ENCODE results near the gene HDGFL3. TPM values are rescaled to one million over a fixed set of nuclear protein-coding genes. Genes with fewer than 3 reads are reported as not detected.

Gene HDGFL3
- total RNA-seq, 2 donors from 2014 or later, result 123 TPM

DNA sequence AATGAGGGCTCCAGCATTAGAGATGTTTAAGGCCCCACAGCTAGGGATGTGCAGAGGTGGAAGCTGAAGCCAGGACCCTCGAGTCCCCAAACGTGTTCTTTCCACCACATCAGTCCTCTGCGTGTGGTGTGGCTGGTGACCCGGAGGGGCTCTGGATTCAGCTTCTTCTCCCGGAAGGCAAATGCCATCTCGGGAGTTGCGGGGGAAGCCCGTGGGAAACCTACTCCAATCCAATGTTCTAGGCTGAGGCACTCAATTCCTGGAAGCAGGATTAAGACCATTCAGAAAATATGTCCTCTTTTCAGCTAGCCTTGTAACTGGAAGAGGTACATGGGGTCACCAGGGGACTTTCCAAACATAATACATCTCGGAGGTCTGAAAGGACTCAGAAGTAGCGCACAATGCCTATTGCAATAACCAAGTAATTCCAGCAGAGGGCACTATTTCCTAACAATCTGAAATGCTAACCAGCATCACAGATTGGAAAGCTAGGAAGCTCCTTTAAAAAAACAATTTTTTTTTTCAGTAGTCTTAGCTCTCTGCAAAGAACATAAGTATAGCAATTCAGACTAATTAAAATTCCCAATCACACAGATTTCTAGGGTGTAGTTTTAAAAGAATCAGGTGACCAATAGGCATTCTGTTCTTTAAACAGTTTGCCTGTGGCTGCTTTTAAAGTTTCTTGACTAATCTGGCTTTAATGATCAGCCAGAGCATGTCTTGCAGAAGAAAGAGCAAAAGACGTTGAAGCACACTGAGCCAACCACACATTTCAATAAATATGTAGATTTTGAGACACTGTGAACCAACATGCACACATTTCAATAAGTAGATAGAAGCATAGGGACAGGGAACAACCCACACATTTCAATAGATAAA, 40.8 kb upstream of the HDGFL3 start:
- Mint-ChIP-seq H3K27me3 (ENCODE audit: insufficient read depth) (peaks cover 36% of the 10 kb centered on the region), H3K9me3 (no peaks in the 10 kb centered on the region), H3K4me3 (no peak overlapping the region), H3K27ac (no peak overlapping the region), H3K4me1 (no peaks in the 10 kb centered on the region), H3K36me3 (ENCODE audit: low read depth) (no peaks in the 10 kb centered on the region)
- Histone ChIP-seq H3K27ac (ENCODE audit: low read depth, low read length) (no peak overlapping the region), H3K9me3 (ENCODE audit: control insufficient read depth, low read length) (no peaks in the 10 kb centered on the region), H3K4me3 (ENCODE audit: low read length) (no peak overlapping the region), H3K27me3 (ENCODE audit: control insufficient read depth, insufficient read depth, low read length, poor library complexity, severe bottlenecking) (peaks cover 19% of the 10 kb centered on the region), H3K4me1 (ENCODE audit: control insufficient read depth, insufficient read depth, low read length) (no peaks in the 10 kb centered on the region), H3K36me3 (ENCODE audit: control insufficient read depth, insufficient read depth, low read length) (no peaks in the 10 kb centered on the region), H3K9ac (ENCODE audit: extremely low read depth, low read length, poor library complexity, severe bottlenecking) (no peak overlapping the region)
- WGBS, 2 experiments (ENCODE audit: insufficient coverage in 1 of 2, insufficient read length in 1 of 2), result 54 to 61% methylated on average over 8 to 11 of the region's 11 CpGs
- TF ChIP-seq, protein P1, sequence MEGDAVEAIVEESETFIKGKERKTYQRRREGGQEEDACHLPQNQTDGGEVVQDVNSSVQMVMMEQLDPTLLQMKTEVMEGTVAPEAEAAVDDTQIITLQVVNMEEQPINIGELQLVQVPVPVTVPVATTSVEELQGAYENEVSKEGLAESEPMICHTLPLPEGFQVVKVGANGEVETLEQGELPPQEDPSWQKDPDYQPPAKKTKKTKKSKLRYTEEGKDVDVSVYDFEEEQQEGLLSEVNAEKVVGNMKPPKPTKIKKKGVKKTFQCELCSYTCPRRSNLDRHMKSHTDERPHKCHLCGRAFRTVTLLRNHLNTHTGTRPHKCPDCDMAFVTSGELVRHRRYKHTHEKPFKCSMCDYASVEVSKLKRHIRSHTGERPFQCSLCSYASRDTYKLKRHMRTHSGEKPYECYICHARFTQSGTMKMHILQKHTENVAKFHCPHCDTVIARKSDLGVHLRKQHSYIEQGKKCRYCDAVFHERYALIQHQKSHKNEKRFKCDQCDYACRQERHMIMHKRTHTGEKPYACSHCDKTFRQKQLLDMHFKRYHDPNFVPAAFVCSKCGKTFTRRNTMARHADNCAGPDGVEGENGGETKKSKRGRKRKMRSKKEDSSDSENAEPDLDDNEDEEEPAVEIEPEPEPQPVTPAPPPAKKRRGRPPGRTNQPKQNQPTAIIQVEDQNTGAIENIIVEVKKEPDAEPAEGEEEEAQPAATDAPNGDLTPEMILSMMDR (conservative IDR thresholded peaks at IDR 0.05), result peak; percentile 97
- peak; percentile 70 for DNase-seq

DNA sequence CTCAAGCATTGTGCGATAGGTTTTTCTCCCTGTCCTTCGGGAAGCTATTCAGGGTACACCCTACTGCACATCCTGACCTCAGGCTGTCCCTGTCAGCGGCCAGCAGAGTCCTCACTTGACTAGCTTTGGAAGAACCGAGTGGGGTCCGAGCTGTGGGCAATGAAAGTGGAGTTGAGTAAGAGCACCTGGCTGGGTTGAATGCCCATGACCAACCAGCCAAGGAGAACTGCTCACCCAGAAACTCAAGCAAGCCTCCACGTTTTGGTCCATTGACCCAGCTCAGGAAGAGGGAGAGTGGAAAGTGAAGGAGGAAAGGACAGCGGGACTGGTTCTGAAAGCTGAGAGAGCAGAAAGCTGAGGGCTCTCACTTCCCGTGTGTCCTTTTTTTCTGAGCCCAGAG, 36.0 kb upstream of the HDGFL3 start:
- TF ChIP-seq, protein P1 (conservative IDR thresholded peaks at IDR 0.05), result no peak
- Histone ChIP-seq H3K9ac (ENCODE audit: extremely low read depth, low read length, poor library complexity, severe bottlenecking) (no peak overlapping the region), H3K4me3 (ENCODE audit: low read length) (no peak overlapping the region), H3K9me3 (ENCODE audit: control insufficient read depth, low read length) (no peaks in the 10 kb centered on the region), H3K36me3 (ENCODE audit: control insufficient read depth, insufficient read depth, low read length) (no peaks in the 10 kb centered on the region), H3K27me3 (ENCODE audit: control insufficient read depth, insufficient read depth, low read length, poor library complexity, severe bottlenecking) (peaks cover 19% of the 10 kb centered on the region), H3K4me1 (ENCODE audit: control insufficient read depth, insufficient read depth, low read length) (no peaks in the 10 kb centered on the region), H3K27ac (ENCODE audit: low read depth, low read length) (no peak overlapping the region)
- peaks cover 17% of the 10 kb centered on the region for H3K9me3 Mint-ChIP-seq
- H3K4me1 Mint-ChIP-seq, result no peaks in the 10 kb centered on the region
- 83 to 84% methylated on average over 6 to 8 of the region's 8 CpGs for WGBS, 2 experiments (ENCODE audit: insufficient coverage in 1 of 2, insufficient read length in 1 of 2)
- no peaks in the 10 kb centered on the region for H3K36me3 Mint-ChIP-seq (ENCODE audit: low read depth)
- H3K27me3 Mint-ChIP-seq (ENCODE audit: insufficient read depth), result peaks cover 45% of the 10 kb centered on the region
- H3K4me3 Mint-ChIP-seq, result no peak overlapping the region
- H3K27ac Mint-ChIP-seq, result no peak overlapping the region
- no peak for DNase-seq

DNA sequence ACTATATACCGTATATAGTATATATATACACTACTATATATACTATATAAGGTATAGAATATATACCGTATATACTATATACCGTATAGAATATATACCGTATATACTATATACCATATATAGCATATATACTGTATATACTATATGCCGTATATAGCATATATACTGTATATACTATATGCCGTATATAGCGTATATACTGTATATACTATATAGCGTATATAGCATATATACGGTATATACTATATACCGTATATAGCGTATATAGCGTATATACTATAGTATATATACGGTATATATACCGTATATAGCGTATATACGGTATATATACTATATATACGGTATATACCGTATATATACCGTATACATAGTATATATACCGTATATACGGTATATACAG, 22.6 kb upstream of the HDGFL3 start:
- TF ChIP-seq, protein P1 (conservative IDR thresholded peaks at IDR 0.05), result no peak
- H3K27ac Mint-ChIP-seq, result no peak overlapping the region
- no peak for DNase-seq

More for the DNA sequence above, 22.6 kb upstream of the HDGFL3 start:
- H3K27me3 ChIP-seq (ENCODE audit: control insufficient read depth, insufficient read depth, low read length, poor library complexity, severe bottlenecking), result no peaks in the 10 kb centered on the region
- no peaks in the 10 kb centered on the region for H3K9me3 ChIP-seq (ENCODE audit: control insufficient read depth, low read length)
- no peak overlapping the region for H3K27ac ChIP-seq (ENCODE audit: low read depth, low read length)
- no peak overlapping the region for H3K4me3 Mint-ChIP-seq
- no peaks in the 10 kb centered on the region for H3K4me1 ChIP-seq (ENCODE audit: control insufficient read depth, insufficient read depth, low read length)
- no peaks in the 10 kb centered on the region for H3K36me3 ChIP-seq (ENCODE audit: control insufficient read depth, insufficient read depth, low read length)
- no peaks in the 10 kb centered on the region for H3K4me1 Mint-ChIP-seq
- no peaks in the 10 kb centered on the region for H3K36me3 Mint-ChIP-seq (ENCODE audit: low read depth)
- no peak overlapping the region for H3K9ac ChIP-seq (ENCODE audit: extremely low read depth, low read length, poor library complexity, severe bottlenecking)
- peaks cover 7% of the 10 kb centered on the region for H3K27me3 Mint-ChIP-seq (ENCODE audit: insufficient read depth)
- no CpG with 5 or more reads among the region's 21 CpGs for WGBS, 2 experiments (ENCODE audit: insufficient coverage in 1 of 2, insufficient read length in 1 of 2)
- peaks cover 7% of the 10 kb centered on the region for H3K9me3 Mint-ChIP-seq
- no peak overlapping the region for H3K4me3 ChIP-seq (ENCODE audit: low read length)

Data from endodermal cell (in vitro differentiated cells).